Measurements from ENCODE around the gene ELN. TPM values are rescaled to one million over a fixed set of nuclear protein-coding genes. Genes with fewer than 3 reads are reported as not detected.

Gene ELN
- total and polyA plus RNA-seq, 2 of the 4 experiments (the other 2 are of a cell fraction): 2.2 to 14.3 TPM

GRCh38 chr7:74066626-74067025 lies 38.7 kb downstream of the ELN start:
- Histone ChIP-seq H3K4ac (ENCODE audit: low read depth, low read length) (no peak overlapping the region), H3K9me3 (ENCODE audit: control insufficient read depth, insufficient read depth, low read length) (no peaks in the 10 kb centered on the region), H4K20me1 (ENCODE audit: insufficient read depth, low read length) (no peaks in the 10 kb centered on the region), H3K4me1 (ENCODE audit: control insufficient read depth, insufficient read depth, low read length) (peaks cover 4% of the 10 kb centered on the region), H2AK9ac (replicated peaks; ENCODE audit: low read depth, low read length, poor library complexity) (no peak overlapping the region), H3K23ac (ENCODE audit: low read depth, low read length) (no peak overlapping the region), H2BK15ac (ENCODE audit: low read depth, low read length) (no peak overlapping the region), H3K14ac (replicated peaks; ENCODE audit: low read depth, low read length) (no peak overlapping the region), H3K18ac (ENCODE audit: low read depth, low read length) (no peak overlapping the region), H3K79me1 (ENCODE audit: low read depth in 1 of 2, low read length in 2 of 2) (no peaks in the 10 kb centered on the region), H3K9me1 (ENCODE audit: insufficient read depth, low read length) (no peaks in the 10 kb centered on the region), H3K27ac (ENCODE audit: insufficient read depth, low read length) (no peak overlapping the region), H2BK5ac (ENCODE audit: low read depth, low read length, poor library complexity, severe bottlenecking) (no peak overlapping the region), H3K27me3 (ENCODE audit: control insufficient read depth, insufficient read depth, low read length) (no peaks in the 10 kb centered on the region), H4K8ac (ENCODE audit: low read depth in 2 of 2, low read length in 2 of 2) (no peak overlapping the region), H4K5ac (ENCODE audit: low read depth, low read length) (no peak overlapping the region), H3K9ac (ENCODE audit: low read depth, low read length) (no peak overlapping the region), H2AFZ (replicated peaks; ENCODE audit: low read length, poor library complexity) (no peak overlapping the region), H3K4me2 (ENCODE audit: low read depth, low read length) (no peak overlapping the region), H2BK120ac (ENCODE audit: low read depth, low read length) (no peak overlapping the region), H3K36me3 (ENCODE audit: control insufficient read depth, insufficient read depth, low read length) (no peaks in the 10 kb centered on the region), H2AK5ac (ENCODE audit: low read depth, low read length) (no peak overlapping the region), H4K91ac (ENCODE audit: insufficient read depth, low read depth, low read length) (no peak overlapping the region), H3K4me3 (ENCODE audit: insufficient read depth, low read depth, low read length) (no peak overlapping the region), H2BK20ac (ENCODE audit: low read depth, low read length) (no peak overlapping the region), H3K56ac (ENCODE audit: extremely low read depth, insufficient read depth, low read length) (no peak overlapping the region)
- dilution Hi-C loops (cut with HindIII; ENCODE audit: low sequenced_read_pairs, unreplicated experiment): no loop called here
- BruUV-seq (replicated peaks): no TSS peak
- TF ChIP-seq POLR2A (IDR thresholded peaks at IDR 0.05; ENCODE audit: low read depth, low read length) (no peak), ELK1 (IDR thresholded peaks at IDR 0.05; ENCODE audit: borderline replicate concordance, low read depth, low read length) (no peak), MAFK (IDR thresholded peaks at IDR 0.05; ENCODE audit: low read depth, low read length) (no peak), RFX5 (IDR thresholded peaks at IDR 0.05; ENCODE audit: low read depth, low read length) (no peak), MAZ (IDR thresholded peaks at IDR 0.05; ENCODE audit: borderline replicate concordance, low read depth, low read length) (no peak), CTCF (conservative IDR thresholded peaks at IDR 0.05; ENCODE audit: low read depth, low read length) (no peak), FOS (IDR thresholded peaks at IDR 0.05; ENCODE audit: low read depth, low read length) (no peak), MXI1 (IDR thresholded peaks at IDR 0.05; ENCODE audit: borderline replicate concordance, low read depth, low read length) (no peak)
- ChIA-PET POLR2A (ENCODE audit: unreplicated experiment) (no interaction called here), CTCF (no interaction called here)
- 100% methylated on average over 1 of the region's 3 CpGs; no CpG with 5 or more reads in 1 of the 2 experiments for WGBS, 2 experiments (ENCODE audit: extremely low coverage in 2 of 2, insufficient read length in 1 of 2)
- in situ Hi-C loops (cut with MboI; ENCODE audit: low sequenced_read_pairs): no loop called here
- intact Hi-C loops (cut with micrococcal nuclease): loop anchor here (5.0 to 10.0 kb wide), 2 partner anchors 116 to 202 kb away; partner anchors contain the start of gene TMEM270
- DNase-seq (no peak), ATAC-seq (ENCODE audit: low read depth) (no peak)

Measured in IMR-90 (cell line).